ENCODE results near the gene COPZ1.

COPZ1 gene

GRCh38 chr12:54390176-54390667, 65.3 kb downstream of the COPZ1 start:
- peak overlapping the region; percentile 70 for H3K9ac ChIP-seq (ENCODE audit: low read depth, low read length, poor library complexity, severe bottlenecking)
- peaks cover 16% of the 10 kb centered on the region; the same call in 1 of the 2 replicates for H3K36me3 ChIP-seq (ENCODE audit: insufficient read depth, low read length)
- peak overlapping the region; percentile 61 for H3K4me3 ChIP-seq (ENCODE audit: low read length, poor library complexity, severe bottlenecking)
- H3K4me2 ChIP-seq (ENCODE audit: low read depth, low read length, poor library complexity, severe bottlenecking), result peak overlapping the region; percentile 53
- H3K79me2 ChIP-seq (ENCODE audit: insufficient read depth, low read length), result no peaks in the 10 kb centered on the region
- H3K9me3 ChIP-seq (ENCODE audit: insufficient read depth, low read depth, low read length), result no peaks in the 10 kb centered on the region
- H3K4me1 ChIP-seq (ENCODE audit: insufficient read depth, low read length, poor library complexity, severe bottlenecking), result peaks cover 41% of the 10 kb centered on the region
- H3K9me2 ChIP-seq (replicated peaks; ENCODE audit: low read depth, low read length), result no peaks in the 10 kb centered on the region
- no peaks in the 10 kb centered on the region for H3K27me3 ChIP-seq (ENCODE audit: insufficient read depth, low read length, poor library complexity, severe bottlenecking)
- no peak overlapping the region for H2AFZ ChIP-seq (ENCODE audit: low read length)
- H4K20me1 ChIP-seq (ENCODE audit: insufficient read depth, low read length, poor library complexity, severe bottlenecking), result no peaks in the 10 kb centered on the region
- H3F3A ChIP-seq (ENCODE audit: low read depth), result no peaks in the 10 kb centered on the region
- TF ChIP-seq CTCF (conservative IDR thresholded peaks at IDR 0.05; ENCODE audit: low read length) (no peak), EZH2phosphoT487 (IDR thresholded peaks at IDR 0.05; ENCODE audit: borderline replicate concordance) (no peak)

GRCh38 chr12:54390668-54391551, 66.0 kb downstream of the COPZ1 start:
- Histone ChIP-seq H3K9me2 (replicated peaks; ENCODE audit: low read depth, low read length) (no peaks in the 10 kb centered on the region), H3K9me3 (ENCODE audit: insufficient read depth, low read depth, low read length) (no peaks in the 10 kb centered on the region), H3K36me3 (ENCODE audit: insufficient read depth, low read length) (peaks cover 21% of the 10 kb centered on the region; the same call in 1 of the 2 replicates), H3K9ac (ENCODE audit: low read depth, low read length, poor library complexity, severe bottlenecking) (peak overlapping the region; percentile 70), H3K79me2 (ENCODE audit: insufficient read depth, low read length) (no peaks in the 10 kb centered on the region), H3K27me3 (ENCODE audit: insufficient read depth, low read length, poor library complexity, severe bottlenecking) (no peaks in the 10 kb centered on the region), H3K4me1 (ENCODE audit: insufficient read depth, low read length, poor library complexity, severe bottlenecking) (peaks cover 41% of the 10 kb centered on the region), H3K4me2 (ENCODE audit: low read depth, low read length, poor library complexity, severe bottlenecking) (peak overlapping the region; percentile 53), H3F3A (ENCODE audit: low read depth) (no peaks in the 10 kb centered on the region), H3K4me3 (ENCODE audit: low read length, poor library complexity, severe bottlenecking) (peak overlapping the region; percentile 61), H2AFZ (ENCODE audit: low read length) (no peak overlapping the region), H4K20me1 (ENCODE audit: insufficient read depth, low read length, poor library complexity, severe bottlenecking) (no peaks in the 10 kb centered on the region)
- no peak for TF ChIP-seq EZH2phosphoT487 (IDR thresholded peaks at IDR 0.05; ENCODE audit: borderline replicate concordance)
- no peak for TF ChIP-seq CTCF (conservative IDR thresholded peaks at IDR 0.05; ENCODE audit: low read length)

- no peak overlapping the region for H3K4me3 ChIP-seq (ENCODE audit: low read length, poor library complexity, severe bottlenecking)
- H2AFZ ChIP-seq (ENCODE audit: low read length), result no peak overlapping the region
- H3K4me1 ChIP-seq (ENCODE audit: insufficient read depth, low read length, poor library complexity, severe bottlenecking), result peaks cover 31% of the 10 kb centered on the region
- H3K9me3 ChIP-seq (ENCODE audit: insufficient read depth, low read depth, low read length), result no peaks in the 10 kb centered on the region
- no peaks in the 10 kb centered on the region for H3K79me2 ChIP-seq (ENCODE audit: insufficient read depth, low read length)
- no peaks in the 10 kb centered on the region for H4K20me1 ChIP-seq (ENCODE audit: insufficient read depth, low read length, poor library complexity, severe bottlenecking)
- H3K9ac ChIP-seq (ENCODE audit: low read depth, low read length, poor library complexity, severe bottlenecking), result no peak overlapping the region
- no peak overlapping the region for H3K4me2 ChIP-seq (ENCODE audit: low read depth, low read length, poor library complexity, severe bottlenecking)
- H3K27me3 ChIP-seq (ENCODE audit: insufficient read depth, low read length, poor library complexity, severe bottlenecking), result no peaks in the 10 kb centered on the region
- TF ChIP-seq CTCF (conservative IDR thresholded peaks at IDR 0.05; ENCODE audit: low read length) (no peak), EZH2phosphoT487 (IDR thresholded peaks at IDR 0.05; ENCODE audit: borderline replicate concordance) (no peak)
- peaks cover 38% of the 10 kb centered on the region; the same call in 1 of the 2 replicates for H3K36me3 ChIP-seq (ENCODE audit: insufficient read depth, low read length)
- H3F3A ChIP-seq (ENCODE audit: low read depth), result no peaks in the 10 kb centered on the region
- no peaks in the 10 kb centered on the region for H3K9me2 ChIP-seq (replicated peaks; ENCODE audit: low read depth, low read length)
Measured at GRCh38 chr12:54392485-54393206, 67.7 kb downstream of the COPZ1 start.

Data from Loucy (cell line).